ENCODE measurements around the gene TRA2B.

DNA sequence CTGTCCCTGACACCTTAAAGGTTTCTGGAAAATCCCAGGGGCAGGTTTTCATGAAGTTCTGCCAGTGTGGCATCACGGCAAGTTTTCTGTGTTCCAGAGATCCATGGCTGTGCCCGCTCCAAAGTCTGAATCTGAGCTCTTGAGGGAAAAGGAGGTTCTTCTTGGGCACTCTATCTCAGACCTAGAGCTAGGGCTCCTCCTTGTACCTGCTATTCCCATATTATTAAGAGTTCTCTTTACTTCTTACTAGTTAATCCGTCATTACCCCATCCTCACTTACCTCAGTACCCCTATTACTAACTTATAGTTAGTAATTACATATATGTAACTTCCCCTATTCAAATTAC, 5.9 kb upstream of the TRA2B start:
- peak; percentile 8 for TF ChIP-seq CTCF (IDR thresholded peaks at IDR 0.05; ENCODE audit: poor library complexity, severe bottlenecking)
- no peak for TF ChIP-seq POLR2AphosphoS5 (IDR thresholded peaks at IDR 0.05)
- TF ChIP-seq, protein P1, sequence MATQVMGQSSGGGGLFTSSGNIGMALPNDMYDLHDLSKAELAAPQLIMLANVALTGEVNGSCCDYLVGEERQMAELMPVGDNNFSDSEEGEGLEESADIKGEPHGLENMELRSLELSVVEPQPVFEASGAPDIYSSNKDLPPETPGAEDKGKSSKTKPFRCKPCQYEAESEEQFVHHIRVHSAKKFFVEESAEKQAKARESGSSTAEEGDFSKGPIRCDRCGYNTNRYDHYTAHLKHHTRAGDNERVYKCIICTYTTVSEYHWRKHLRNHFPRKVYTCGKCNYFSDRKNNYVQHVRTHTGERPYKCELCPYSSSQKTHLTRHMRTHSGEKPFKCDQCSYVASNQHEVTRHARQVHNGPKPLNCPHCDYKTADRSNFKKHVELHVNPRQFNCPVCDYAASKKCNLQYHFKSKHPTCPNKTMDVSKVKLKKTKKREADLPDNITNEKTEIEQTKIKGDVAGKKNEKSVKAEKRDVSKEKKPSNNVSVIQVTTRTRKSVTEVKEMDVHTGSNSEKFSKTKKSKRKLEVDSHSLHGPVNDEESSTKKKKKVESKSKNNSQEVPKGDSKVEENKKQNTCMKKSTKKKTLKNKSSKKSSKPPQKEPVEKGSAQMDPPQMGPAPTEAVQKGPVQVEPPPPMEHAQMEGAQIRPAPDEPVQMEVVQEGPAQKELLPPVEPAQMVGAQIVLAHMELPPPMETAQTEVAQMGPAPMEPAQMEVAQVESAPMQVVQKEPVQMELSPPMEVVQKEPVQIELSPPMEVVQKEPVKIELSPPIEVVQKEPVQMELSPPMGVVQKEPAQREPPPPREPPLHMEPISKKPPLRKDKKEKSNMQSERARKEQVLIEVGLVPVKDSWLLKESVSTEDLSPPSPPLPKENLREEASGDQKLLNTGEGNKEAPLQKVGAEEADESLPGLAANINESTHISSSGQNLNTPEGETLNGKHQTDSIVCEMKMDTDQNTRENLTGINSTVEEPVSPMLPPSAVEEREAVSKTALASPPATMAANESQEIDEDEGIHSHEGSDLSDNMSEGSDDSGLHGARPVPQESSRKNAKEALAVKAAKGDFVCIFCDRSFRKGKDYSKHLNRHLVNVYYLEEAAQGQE (IDR thresholded peaks at IDR 0.05; ENCODE audit: borderline replicate concordance) = no peak
- no peak for TF ChIP-seq EZH2 (IDR thresholded peaks at IDR 0.05; ENCODE audit: borderline replicate concordance, insufficient read depth, low read length, poor library complexity, severe bottlenecking)
- no peak for TF ChIP-seq RAD21 (conservative IDR thresholded peaks at IDR 0.05)
- TF ChIP-seq EP300 (conservative IDR thresholded peaks at IDR 0.05; ENCODE audit: poor library complexity, severe bottlenecking) = no peak
- TF ChIP-seq TAF1 (IDR thresholded peaks at IDR 0.05; ENCODE audit: low read depth) = no peak
- TF ChIP-seq MXI1 (conservative IDR thresholded peaks at IDR 0.05; ENCODE audit: poor library complexity, severe bottlenecking) = no peak
